H1 (cell line): ENCODE results near the gene MCAT. TPM values are rescaled to one million over a fixed set of nuclear protein-coding genes. Genes with fewer than 3 reads are reported as not detected.

Source experiments
- CTCF ChIA-PET: fragments of 300-600 bp; sonication (Branson Sonifier 250); formaldehyde crosslinking; loops from one replicate; lab custom pipeline; 2021; ENCODE audit not compliant: partially characterized antibody; lab: Charles Lee
- POLR2A ChIA-PET: fragments of 300-600 bp; sonication (Branson Sonifier 250); formaldehyde crosslinking; loops from one replicate; lab custom pipeline; 2021; ENCODE audit warnings: inconsistent platforms; ENCODE audit not compliant: partially characterized antibody; lab: Charles Lee
- DNase-seq, 2 experiments: peaks; one replicate each; pipeline versions ENCODE4 v3.0.0 to v3.0.0-alpha.2; 2010 to 2022; ENCODE audit warnings: low spot score in 2 of 2, low read depth in 1 of 2, mixed read lengths in 1 of 2
- FAIRE-seq: peaks from 2 replicates; lab custom pipeline; 2011; peaks lifted over from hg19 to GRCh38; lab: Jason Lieb, UNC
- H2AFZ ChIP-seq: 2 replicates; pipeline ENCODE4 v1.8.1; 2012; ENCODE audit warnings: low read length, inconsistent platforms
- H2AK5ac ChIP-seq: 2 replicates; pipeline ENCODE4 v1.6.1; 2013; ENCODE audit warnings: low read depth, low read length
- H2BK120ac ChIP-seq: replicated peaks from 2 replicates; pipeline ENCODE3; 2013; ENCODE audit warnings: low read depth, low read length, inconsistent platforms
- H2BK12ac ChIP-seq: 2 replicates; pipeline ENCODE4 v1.6.1; 2013; ENCODE audit warnings: low read depth, low read length
- H2BK15ac ChIP-seq: 2 replicates; pipeline ENCODE4 v1.6.1; 2013; ENCODE audit warnings: low read length
- H2BK20ac ChIP-seq: 2 replicates; pipeline ENCODE4 v1.6.1; 2013; ENCODE audit warnings: low read length
- H2BK5ac ChIP-seq: 2 replicates; pipeline ENCODE4 v1.6.1; 2013; ENCODE audit warnings: low read depth, low read length
- H3K14ac ChIP-seq: 2 replicates; pipeline ENCODE4 v1.6.1; 2013; ENCODE audit warnings: inconsistent platforms; ENCODE audit not compliant: insufficient read length
- H3K18ac ChIP-seq: 2 replicates; pipeline ENCODE4 v1.6.1; 2013; ENCODE audit warnings: low read length; ENCODE audit errors: extremely low read depth
- H3K23ac ChIP-seq: 2 replicates; pipeline ENCODE4 v1.6.1; 2013; ENCODE audit warnings: inconsistent platforms; ENCODE audit not compliant: insufficient read length
- H3K23me2 ChIP-seq: 2 replicates; pipeline ENCODE4 v1.6.1; 2013; ENCODE audit warnings: low read depth, low read length
- H3K27ac ChIP-seq: 2 replicates; pipeline ENCODE4 v1.6.1; 2011; ENCODE audit warnings: low read depth, low read length, inconsistent platforms
- H3K27me3 ChIP-seq, 4 experiments: replicated peaks in 1 of 4; 1 replicate in 1 of 4; 2 replicates in 3 of 4; pipeline versions ENCODE4 v1.6.1 to v1.8.1; 2011 to 2013; ENCODE audit warnings: low read length in 3 of 4, mild to moderate bottlenecking in 3 of 4, inconsistent platforms in 2 of 4, mixed read lengths in 2 of 4, moderate library complexity in 1 of 4; ENCODE audit not compliant: control insufficient read depth in 3 of 4, insufficient read depth in 3 of 4; ENCODE audit errors: extremely low read depth in 1 of 4
- H3K36me3 ChIP-seq, 4 experiments: 2 replicates each; pipeline versions ENCODE4 v1.6.1 to v1.8.1; 2011 to 2013; ENCODE audit warnings: mild to moderate bottlenecking in 4 of 4, low read length in 3 of 4, moderate library complexity in 2 of 4, control low read depth in 1 of 4, inconsistent platforms in 1 of 4; ENCODE audit not compliant: insufficient read depth in 4 of 4, control insufficient read depth in 2 of 4
- H3K4ac ChIP-seq: replicated peaks from 2 replicates; pipeline ENCODE3; 2013; ENCODE audit warnings: low read length, low read depth, mixed read lengths, inconsistent platforms; ENCODE audit not compliant: insufficient read length
- H3K4me1 ChIP-seq, 4 experiments: replicated peaks in 1 of 4; 1 replicate in 1 of 4; 2 replicates in 3 of 4; pipeline versions ENCODE4 v1.6.1 to v1.8.1; 2011 to 2013; ENCODE audit warnings: low read length in 3 of 4, inconsistent platforms in 2 of 4, mixed read lengths in 1 of 4; ENCODE audit not compliant: insufficient read depth in 4 of 4, control insufficient read depth in 3 of 4
- H3K4me2 ChIP-seq, 2 experiments: 2 replicates each; pipeline versions ENCODE4 v1.6.1 to v1.8.1; 2011 to 2013; ENCODE audit warnings: low read depth in 2 of 2, low read length in 2 of 2, control low read depth in 1 of 2, inconsistent platforms in 1 of 2, mild to moderate bottlenecking in 1 of 2; ENCODE audit not compliant: insufficient read depth in 1 of 2
- H3K4me3 ChIP-seq, 4 experiments: fragments of 200-600, 300-600 bp in 1 of 4; sonication (generic), shearing (Covaris generic), sonication (Bioruptor Twin) in 1 of 4; 2 replicates each; pipeline versions ENCODE4 v1.5.1 to v1.8.1; 2011 to 2016; ENCODE audit warnings: low read length in 4 of 4, low read depth in 3 of 4, control low read depth in 2 of 4, inconsistent platforms in 2 of 4, mild to moderate bottlenecking in 2 of 4, mixed read lengths in 1 of 4, moderate library complexity in 1 of 4; ENCODE audit not compliant: insufficient read depth in 2 of 4; ENCODE audit errors: extremely low read depth in 1 of 4
- H3K56ac ChIP-seq: replicated peaks from 2 replicates; pipeline ENCODE3; 2013; ENCODE audit warnings: low read depth, mild to moderate bottlenecking, mixed read lengths, low read length, inconsistent platforms; ENCODE audit not compliant: insufficient read length
- H3K79me1 ChIP-seq: 2 replicates; pipeline ENCODE4 v1.6.1; 2013; ENCODE audit warnings: low read depth, low read length, control low read depth
- H3K79me2 ChIP-seq, 2 experiments: 2 replicates each; pipeline versions ENCODE4 v1.6.1 to v1.8.1; 2012 to 2013; ENCODE audit warnings: low read length in 2 of 2, mild to moderate bottlenecking in 2 of 2, inconsistent platforms in 1 of 2; ENCODE audit not compliant: insufficient read depth in 2 of 2, control insufficient read depth in 1 of 2
- H3K9ac ChIP-seq, 4 experiments: replicated peaks in 1 of 4; 1 replicate in 1 of 4; 2 replicates in 3 of 4; pipeline versions ENCODE4 v1.6.1 to v1.8.1; 2011 to 2013; ENCODE audit warnings: low read depth in 3 of 4, low read length in 3 of 4, control low read depth in 2 of 4, mild to moderate bottlenecking in 2 of 4, moderate library complexity in 2 of 4, inconsistent platforms in 1 of 4; ENCODE audit errors: extremely low read depth in 1 of 4
- H3K9me3 ChIP-seq, 2 experiments: 2 replicates each; pipeline versions ENCODE4 v1.6.1 to v1.8.1; 2012 to 2013; ENCODE audit warnings: mild to moderate bottlenecking in 2 of 2, moderate library complexity in 2 of 2, control low read depth in 1 of 2, inconsistent platforms in 1 of 2, low read depth in 1 of 2, low read length in 1 of 2, mixed read lengths in 1 of 2; ENCODE audit not compliant: insufficient read depth in 2 of 2
- H4K20me1 ChIP-seq, 2 experiments: replicated peaks in 1 of 2; 2 replicates each; pipeline versions ENCODE3 to v1.8.1; 2011 to 2013; ENCODE audit warnings: inconsistent platforms in 2 of 2, low read length in 2 of 2, mild to moderate bottlenecking in 1 of 2; ENCODE audit not compliant: insufficient read depth in 2 of 2, control insufficient read depth in 1 of 2
- H4K5ac ChIP-seq: 2 replicates; pipeline ENCODE4 v1.6.1; 2013; ENCODE audit warnings: low read length, low read depth, mixed read lengths, inconsistent platforms; ENCODE audit not compliant: insufficient read length
- H4K8ac ChIP-seq: 2 replicates; pipeline ENCODE4 v1.8.0; 2013; ENCODE audit warnings: mild to moderate bottlenecking, moderate library complexity, low read length, inconsistent platforms; ENCODE audit not compliant: insufficient read depth; ENCODE audit errors: extremely low read depth
- H4K91ac ChIP-seq: replicated peaks from 2 replicates; pipeline ENCODE3; 2013; ENCODE audit warnings: low read length, mixed read lengths, inconsistent platforms; ENCODE audit not compliant: insufficient read length
- GABPA ChIP-seq: IDR thresholded peaks from 2 replicates; pipeline ENCODE4 v1.6.1; 2011; ENCODE audit warnings: mild to moderate bottlenecking, low read length, moderate library complexity, borderline replicate concordance; ENCODE audit not compliant: insufficient read depth
- SUZ12 ChIP-seq: fragments of 200-600 bp; sonication (generic); IDR thresholded peaks from 2 replicates; pipeline ENCODE4 v1.6.1; 2012; ENCODE audit warnings: mild to moderate bottlenecking, inconsistent platforms, low read length, moderate library complexity, mixed read lengths
- WGBS, 2 experiments: shearing (Covaris generic) in 1 of 2; methylation state at CpG; one replicate each; pipeline versions ENCODE4 v1.1.6 to v1.1.7; 2013 to 2015; ENCODE audit warnings: low lambda C conversion rate in 2 of 2, mixed read lengths in 2 of 2, inconsistent platforms in 1 of 2, low coverage in 1 of 2, missing lambda C conversion rate in 1 of 2; ENCODE audit not compliant: insufficient replicate concordance in 2 of 2, insufficient coverage in 1 of 2, insufficient read length in 1 of 2; ENCODE audit errors: extremely low coverage in 1 of 2, missing lambda C conversion rate in 1 of 2; 5-methylcytosine and 5-hydroxymethylcytosine counted together
- polyA plus RNA-seq, 7 experiments: library from polyadenylated mRNA; depleted of rRNA in 3 of 7; stranded (reverse) in 5 of 7; unstranded in 2 of 7; fragments of >200 nt in 5 of 7; fragments of 200-250 nt in 2 of 7; gene quantifications; 1 replicate in 5 of 7; 2 replicates in 1 of 7; 4 replicates in 1 of 7; pipeline versions ENCODE4 v1.2.1 to v1.2.3, GENCODE V29; 2011 to 2013; ENCODE audit warnings: missing spikeins in 2 of 7, mixed read lengths in 2 of 7
- total RNA-seq: library from RNA; stranded (reverse); fragmentation: NEBNext Ultra II Directional; extraction: Animal tissue kit (Norgen Biotek cat#: 25700); gene quantifications from 2 replicates; pipeline ENCODE4 v1.2.1, GENCODE V29; 2021

The MCAT gene
- total and polyA plus RNA-seq, 2 of the 8 experiments (the other 6 are each of a cell fraction or from before 2014, with no cell fraction given): 15.8 to 17.4 TPM

DNA sequence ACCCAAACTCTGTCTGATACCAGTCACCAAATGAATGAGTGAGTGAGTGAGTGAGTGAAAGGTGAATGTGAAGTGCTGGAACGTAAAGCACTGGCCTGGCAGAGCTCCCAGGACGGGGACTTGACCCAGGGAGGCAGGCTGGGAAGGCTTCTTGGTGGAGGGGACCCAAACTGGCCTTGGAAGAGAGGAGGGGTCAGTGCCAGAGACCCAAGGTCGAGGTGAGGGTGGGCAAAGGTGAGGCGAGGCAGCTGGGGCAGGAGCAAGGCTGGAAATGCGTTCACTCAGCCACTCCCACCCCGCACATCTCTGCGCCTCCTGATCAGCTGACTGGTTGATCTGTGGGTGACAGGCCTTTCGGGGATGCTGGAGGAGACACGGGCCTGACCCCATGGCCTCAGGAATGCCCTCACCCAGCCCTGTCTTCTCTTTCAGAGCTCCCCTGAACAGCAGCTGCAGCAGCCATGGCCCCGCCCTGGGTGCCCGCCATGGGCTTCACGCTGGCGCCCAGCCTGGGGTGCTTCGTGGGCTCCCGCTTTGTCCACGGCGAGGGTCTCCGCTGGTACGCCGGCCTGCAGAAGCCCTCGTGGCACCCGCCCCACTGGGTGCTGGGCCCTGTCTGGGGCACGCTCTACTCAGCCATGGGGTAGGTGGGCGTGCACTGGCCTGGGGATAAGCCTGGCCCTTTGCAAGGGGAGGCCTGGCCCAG is 15.7 kb upstream of the MCAT start:
- Histone ChIP-seq H3K27ac (no peak overlapping the region), H3K27me3 (no peaks in the 10 kb centered on the region; a peak in 1 of 7 replicates), H4K8ac (no peak overlapping the region), H4K91ac (no peak overlapping the region), H2BK5ac (no peak overlapping the region), H3K23me2 (no peaks in the 10 kb centered on the region), H3K9me3 (no peaks in the 10 kb centered on the region), H2AFZ (no peak overlapping the region), H2BK12ac (peak overlapping the region; percentile 50; the same call in 1 of the 2 replicates), H3K18ac (no peak overlapping the region), H4K5ac (no peak overlapping the region), H3K4me3 (no peak overlapping the region), H2BK20ac (no peak overlapping the region), H2AK5ac (0 out of 2 replicates have a peak overlapping the region, but pooled peaks have one; percentile 75), H3K56ac (no peak overlapping the region), H3K79me1 (no peaks in the 10 kb centered on the region), H3K14ac (no peak overlapping the region), H2BK120ac (no peak overlapping the region), H3K4ac (no peak overlapping the region), H3K9ac (no peak overlapping the region), H3K4me2 (no peak overlapping the region), H3K23ac (no peak overlapping the region), H2BK15ac (peak overlapping the region; percentile 61; the same call in 1 of the 2 replicates), H3K36me3 (no peaks in the 10 kb centered on the region), H4K20me1 (peaks cover 0 to 4% of the 10 kb centered on the region in 2 experiments), H3K4me1 (peaks cover 0 to 8% (median 5%) of the 10 kb centered on the region in 4 experiments; a peak in 4 of 7 replicates), H3K79me2 (no peaks in the 10 kb centered on the region)
- 94% methylated on average over 23 of the region's 24 CpGs; no CpG with 5 or more reads in 1 of the 2 experiments for WGBS, 2 experiments
- TF ChIP-seq GABPA (no peak), SUZ12 (no peak)
- no peak for FAIRE-seq
- DNase-seq: no peak
- ChIA-PET CTCF (interaction anchor here (0.6 to 1.3 kb wide), 16 partner anchors 11 to 359 kb away, joined by 3 to 4 read pairs (median 3); partner anchors contain the start of gene MCAT), POLR2A (interaction anchor here (2.3 kb wide), 1 partner anchor 10 kb away, joined by 11 read pairs; no protein-coding TSS in a partner anchor)
